K562 (cell line): Measurements from ENCODE around the gene FEN1. TPM values are rescaled to one million over a fixed set of nuclear protein-coding genes. Genes with fewer than 3 reads are reported as not detected.
A peak's percentile ranks its signal among the peaks of the same experiment; 100 is the strongest.

Experiments used
- FOXJ3 ChIP-seq: sonication (generic); formaldehyde crosslinking; IDR thresholded peaks from 2 replicates; pipeline ENCODE4 v1.4.0; 2020; ENCODE audit warnings: mild to moderate bottlenecking, missing genetic modification reagents
- FOXK1 ChIP-seq: sonication (generic); formaldehyde crosslinking; IDR thresholded peaks from 2 replicates; pipeline ENCODE4 v1.8.0; 2022; ENCODE audit warnings: missing genetic modification reagents, mild to moderate bottlenecking, borderline replicate concordance
- KAT2B ChIP-seq: IDR thresholded peaks from one replicate; pipeline ENCODE4 v1.6.1; 2012; ENCODE audit warnings: low read depth, mild to moderate bottlenecking, control low read depth, inconsistent platforms, low read length, moderate library complexity
- NCOR1 ChIP-seq: fragments of 450-650 bp; IDR thresholded peaks from 2 replicates; pipeline ENCODE4 v1.6.1; 2016; ENCODE audit warnings: mild to moderate bottlenecking, moderate library complexity
- NR2C2 ChIP-seq, 2 experiments: fragments of 200-800 bp in 1 of 2; sonication (Bioruptor generic) in 1 of 2; sonication (generic) in 1 of 2; formaldehyde crosslinking in 1 of 2; IDR thresholded peaks; 2 replicates each; pipeline versions ENCODE4 v1.6.1 to v1.8.0; 2016 to 2022; ENCODE audit warnings: mild to moderate bottlenecking in 1 of 2, missing compliant biosample characterization in 1 of 2, missing genetic modification characterization in 1 of 2, missing genetic modification reagents in 1 of 2
- NRF1 ChIP-seq, 2 experiments: fragments of 450-650 bp; IDR thresholded peaks in 1 of 2; conservative IDR thresholded peaks in 1 of 2; 2 replicates each; pipeline ENCODE4 v1.6.1; 2014; ENCODE audit warnings: mild to moderate bottlenecking in 2 of 2
- RUNX1 ChIP-seq: sonication (generic); IDR thresholded peaks from 2 replicates; pipeline ENCODE4 v1.6.1; 2016; ENCODE audit warnings: antibody characterized with exemption, low read depth
- SMARCA4 ChIP-seq: fragments of 450-650 bp; IDR thresholded peaks from 2 replicates; pipeline ENCODE4 v1.6.1; 2016
- TOE1 ChIP-seq, 2 experiments: fragments of 450-650 bp in 1 of 2; sonication (generic) in 1 of 2; formaldehyde crosslinking in 1 of 2; IDR thresholded peaks; 2 replicates each; pipeline versions ENCODE4 v1.7.1 to v1.8.0; 2016 to 2022; ENCODE audit warnings: borderline replicate concordance in 2 of 2, mild to moderate bottlenecking in 2 of 2, antibody characterized with exemption in 1 of 2, inconsistent platforms in 1 of 2, low read depth in 1 of 2, missing genetic modification reagents in 1 of 2, moderate library complexity in 1 of 2
- YY1 ChIP-seq, 3 experiments: IDR thresholded peaks; 2 replicates each; pipeline ENCODE4 v1.6.1; 2011; ENCODE audit warnings: low read length in 2 of 3, mild to moderate bottlenecking in 2 of 3, moderate library complexity in 2 of 3, borderline replicate concordance in 1 of 3, control low read depth in 1 of 3, low read depth in 1 of 3; ENCODE audit not compliant: insufficient read depth in 3 of 3, insufficient replicate concordance in 2 of 3, control insufficient read depth in 1 of 3, insufficient read length in 1 of 3; ENCODE audit errors: extremely low read depth in 1 of 3
- ZNF76 ChIP-seq: fragments of 250-450 bp; sonication (Bioruptor Pico); IDR thresholded peaks from 2 replicates; pipeline ENCODE4 v1.4.0; 2020; ENCODE audit warnings: mild to moderate bottlenecking, moderate library complexity, borderline replicate concordance
- polyA plus RNA-seq, 8 experiments: library from polyadenylated mRNA; depleted of rRNA in 4 of 8; stranded (reverse) in 5 of 8; unstranded in 3 of 8; fragments of >200 nt; fragmentation: Nextera tagmentation in 2 of 8; fragmentation: Illumina TruSeq in 1 of 8; extraction: Ambion mirVana in 2 of 8; extraction: Trizol in 1 of 8; gene quantifications; 2 replicates each; pipeline versions ENCODE4 v1.2.1 to v1.2.3, GENCODE V29; 2011 to 2014; ENCODE audit warnings: inconsistent platforms in 1 of 8, missing spikeins in 1 of 8
- total RNA-seq, 7 experiments: library from RNA; depleted of rRNA in 6 of 7; stranded (reverse); fragments of >200 nt in 6 of 7; fragmentation: Illumina TruSeq in 2 of 7; extraction: Trizol in 2 of 7; gene quantifications; 2 replicates each; pipeline versions ENCODE4 v1.2.1 to v1.2.3, GENCODE V29; 2011 to 2021; ENCODE audit warnings: low replicate concordance in 1 of 7
- TF ChIP-seq, protein P1 (sequence below), 3 experiments: IDR thresholded peaks in 2 of 3; conservative IDR thresholded peaks in 1 of 3; 2 replicates each; pipeline ENCODE4 v1.5.1; 2011 to 2012; ENCODE audit warnings: low read length in 3 of 3, mild to moderate bottlenecking in 3 of 3, control low read depth in 2 of 3, improper control_type of control experiment in 1 of 3, inconsistent platforms in 1 of 3, low read depth in 1 of 3, mixed read lengths in 1 of 3, moderate library complexity in 1 of 3; ENCODE audit not compliant: insufficient read depth in 2 of 3
- TF ChIP-seq, protein P2 (sequence below): fragments of 450-650 bp; IDR thresholded peaks from 2 replicates; pipeline ENCODE4 v1.6.1; 2016
- TF ChIP-seq, protein P3 (sequence below): sonication (generic); formaldehyde crosslinking; IDR thresholded peaks from 2 replicates; pipeline ENCODE4 v1.8.1; 2023; ENCODE audit warnings: mild to moderate bottlenecking, missing genetic modification reagents
- TF ChIP-seq, protein P4 (sequence below): fragments of 450-650 bp; formaldehyde crosslinking; IDR thresholded peaks from 2 replicates; pipeline ENCODE4 v1.4.0; 2022; ENCODE audit warnings: missing genetic modification characterization

Gene FEN1
- total and polyA plus RNA-seq, 9 of the 15 experiments (the other 6 are each of a cell fraction or from before 2014, with no cell fraction given): 58.1 to 156 (median 137) TPM

DNA sequence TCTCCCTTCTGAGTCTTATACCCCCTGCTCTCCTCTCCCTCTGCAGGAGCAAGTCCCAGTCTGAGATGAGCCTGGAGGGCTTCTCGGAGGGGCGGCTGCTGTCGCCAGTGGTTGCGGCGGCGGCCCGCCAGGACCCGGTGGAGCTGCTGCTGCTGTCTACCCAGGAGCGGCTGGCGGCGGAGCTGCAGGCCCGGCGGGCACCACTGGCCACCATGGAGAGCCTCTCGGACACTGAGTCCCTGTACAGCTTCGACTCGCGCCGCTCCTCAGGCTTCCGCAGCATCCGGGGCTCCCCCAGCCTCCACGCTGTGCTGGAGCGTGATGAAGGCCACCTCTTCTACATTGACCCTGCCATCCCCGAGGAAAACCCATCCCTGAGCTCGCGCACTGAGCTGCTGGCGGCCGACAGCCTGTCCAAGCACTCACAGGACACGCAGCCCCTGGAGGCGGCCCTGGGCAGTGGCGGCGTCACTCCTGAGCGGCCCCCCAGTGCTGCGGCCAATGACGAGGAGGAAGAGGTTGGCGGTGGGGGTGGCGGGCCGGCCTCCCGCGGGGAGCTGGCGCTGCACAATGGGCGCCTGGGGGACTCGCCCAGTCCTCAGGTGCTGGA lies 49.1 kb upstream of the FEN1 start (continued):
- TF ChIP-seq, protein P1, sequence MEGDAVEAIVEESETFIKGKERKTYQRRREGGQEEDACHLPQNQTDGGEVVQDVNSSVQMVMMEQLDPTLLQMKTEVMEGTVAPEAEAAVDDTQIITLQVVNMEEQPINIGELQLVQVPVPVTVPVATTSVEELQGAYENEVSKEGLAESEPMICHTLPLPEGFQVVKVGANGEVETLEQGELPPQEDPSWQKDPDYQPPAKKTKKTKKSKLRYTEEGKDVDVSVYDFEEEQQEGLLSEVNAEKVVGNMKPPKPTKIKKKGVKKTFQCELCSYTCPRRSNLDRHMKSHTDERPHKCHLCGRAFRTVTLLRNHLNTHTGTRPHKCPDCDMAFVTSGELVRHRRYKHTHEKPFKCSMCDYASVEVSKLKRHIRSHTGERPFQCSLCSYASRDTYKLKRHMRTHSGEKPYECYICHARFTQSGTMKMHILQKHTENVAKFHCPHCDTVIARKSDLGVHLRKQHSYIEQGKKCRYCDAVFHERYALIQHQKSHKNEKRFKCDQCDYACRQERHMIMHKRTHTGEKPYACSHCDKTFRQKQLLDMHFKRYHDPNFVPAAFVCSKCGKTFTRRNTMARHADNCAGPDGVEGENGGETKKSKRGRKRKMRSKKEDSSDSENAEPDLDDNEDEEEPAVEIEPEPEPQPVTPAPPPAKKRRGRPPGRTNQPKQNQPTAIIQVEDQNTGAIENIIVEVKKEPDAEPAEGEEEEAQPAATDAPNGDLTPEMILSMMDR (IDR thresholded peaks at IDR 0.05 in 2 of 3, conservative IDR thresholded peaks at IDR 0.05 in 1 of 3; ENCODE audit: insufficient read depth in 2 of 3, low read depth in 1 of 3, low read length in 3 of 3): peak; percentile 10 to 39 (median 20); a peak in 3 of 6 replicates
- peak; percentile 33 to 54; a peak in 2 of 4 replicates for TF ChIP-seq NRF1 (conservative IDR thresholded peaks at IDR 0.05 in 1 of 2, IDR thresholded peaks at IDR 0.05 in 1 of 2)
- no peak for TF ChIP-seq FOXK1 (CRISPR knock-in tag)
- TF ChIP-seq NR2C2 (CRISPR knock-in tag; IDR thresholded peaks at IDR 0.05): no peak
- TF ChIP-seq NR2C2 (tag; IDR thresholded peaks at IDR 0.05): no peak
- TF ChIP-seq, protein P2, sequence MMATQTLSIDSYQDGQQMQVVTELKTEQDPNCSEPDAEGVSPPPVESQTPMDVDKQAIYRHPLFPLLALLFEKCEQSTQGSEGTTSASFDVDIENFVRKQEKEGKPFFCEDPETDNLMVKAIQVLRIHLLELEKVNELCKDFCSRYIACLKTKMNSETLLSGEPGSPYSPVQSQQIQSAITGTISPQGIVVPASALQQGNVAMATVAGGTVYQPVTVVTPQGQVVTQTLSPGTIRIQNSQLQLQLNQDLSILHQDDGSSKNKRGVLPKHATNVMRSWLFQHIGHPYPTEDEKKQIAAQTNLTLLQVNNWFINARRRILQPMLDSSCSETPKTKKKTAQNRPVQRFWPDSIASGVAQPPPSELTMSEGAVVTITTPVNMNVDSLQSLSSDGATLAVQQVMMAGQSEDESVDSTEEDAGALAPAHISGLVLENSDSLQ: no peak
- no peak for TF ChIP-seq ZNF76 (CRISPR knock-in tag)
- no peak for TF ChIP-seq NCOR1
- peak in 1 of 3 experiments; percentile 6 for TF ChIP-seq YY1 (IDR thresholded peaks at IDR 0.05; ENCODE audit: borderline replicate concordance in 1 of 3, control insufficient read depth in 1 of 3, extremely low read depth in 1 of 3, insufficient read depth in 3 of 3, insufficient read length in 1 of 3, insufficient replicate concordance in 2 of 3, low read depth in 1 of 3, low read length in 2 of 3)
- TF ChIP-seq SMARCA4: no peak
- no peak for TF ChIP-seq KAT2B
- TF ChIP-seq FOXJ3 (CRISPR knock-in tag): no peak
- TF ChIP-seq RUNX1: no peak
- TF ChIP-seq TOE1 (IDR thresholded peaks at IDR 0.05; ENCODE audit: borderline replicate concordance): no peak
- TF ChIP-seq TOE1 (CRISPR knock-in tag; IDR thresholded peaks at IDR 0.05; ENCODE audit: borderline replicate concordance, low read depth): no peak
- TF ChIP-seq, protein P3, sequence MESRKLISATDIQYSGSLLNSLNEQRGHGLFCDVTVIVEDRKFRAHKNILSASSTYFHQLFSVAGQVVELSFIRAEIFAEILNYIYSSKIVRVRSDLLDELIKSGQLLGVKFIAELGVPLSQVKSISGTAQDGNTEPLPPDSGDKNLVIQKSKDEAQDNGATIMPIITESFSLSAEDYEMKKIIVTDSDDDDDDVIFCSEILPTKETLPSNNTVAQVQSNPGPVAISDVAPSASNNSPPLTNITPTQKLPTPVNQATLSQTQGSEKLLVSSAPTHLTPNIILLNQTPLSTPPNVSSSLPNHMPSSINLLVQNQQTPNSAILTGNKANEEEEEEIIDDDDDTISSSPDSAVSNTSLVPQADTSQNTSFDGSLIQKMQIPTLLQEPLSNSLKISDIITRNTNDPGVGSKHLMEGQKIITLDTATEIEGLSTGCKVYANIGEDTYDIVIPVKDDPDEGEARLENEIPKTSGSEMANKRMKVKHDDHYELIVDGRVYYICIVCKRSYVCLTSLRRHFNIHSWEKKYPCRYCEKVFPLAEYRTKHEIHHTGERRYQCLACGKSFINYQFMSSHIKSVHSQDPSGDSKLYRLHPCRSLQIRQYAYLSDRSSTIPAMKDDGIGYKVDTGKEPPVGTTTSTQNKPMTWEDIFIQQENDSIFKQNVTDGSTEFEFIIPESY (CRISPR knock-in tag): peak; percentile 92
- TF ChIP-seq, protein P4, sequence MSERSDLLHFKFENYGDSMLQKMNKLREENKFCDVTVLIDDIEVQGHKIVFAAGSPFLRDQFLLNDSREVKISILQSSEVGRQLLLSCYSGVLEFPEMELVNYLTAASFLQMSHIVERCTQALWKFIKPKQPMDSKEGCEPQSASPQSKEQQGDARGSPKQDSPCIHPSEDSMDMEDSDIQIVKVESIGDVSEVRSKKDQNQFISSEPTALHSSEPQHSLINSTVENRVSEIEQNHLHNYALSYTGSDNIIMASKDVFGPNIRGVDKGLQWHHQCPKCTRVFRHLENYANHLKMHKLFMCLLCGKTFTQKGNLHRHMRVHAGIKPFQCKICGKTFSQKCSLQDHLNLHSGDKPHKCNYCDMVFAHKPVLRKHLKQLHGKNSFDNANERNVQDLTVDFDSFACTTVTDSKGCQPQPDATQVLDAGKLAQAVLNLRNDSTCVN (CRISPR knock-in tag): no peak
